ENCODE results near the gene MAPKAPK2. TPM values are rescaled to one million over a fixed set of nuclear protein-coding genes. Genes with fewer than 3 reads are reported as not detected.

Gene MAPKAPK2
- polyA plus RNA-seq, 1 of the 3 experiments (the other 2 are of a cell fraction), result 46.8 TPM

Small RNA genes lying within 50 kb of the gene (small RNA-seq; reads per million reads assigned to genes)
- gene RF00019, result 0 reads per million in 7 experiments

Other genes with a start within 250 kb of the MAPKAPK2 start
- gene IKBKE, start 214.4 kb upstream of the MAPKAPK2 start, polyA plus RNA-seq (2012; rRNA removed), result 14.2 and 14.5 TPM in 2 replicates
- 1.7 and 2.2 TPM in 2 replicates for gene RASSF5, start 177.4 kb upstream of the MAPKAPK2 start, polyA plus RNA-seq (2012; rRNA removed)
- 59.5 and 83.2 TPM in 2 replicates for gene EIF2D, start 72.4 kb upstream of the MAPKAPK2 start, polyA plus RNA-seq (2012; rRNA removed)
- 3.6 and 5.8 TPM in 2 replicates for gene DYRK3, start 49.4 kb upstream of the MAPKAPK2 start, polyA plus RNA-seq (2012; rRNA removed)
- not detected in 2 replicates for gene IL19, start 85.9 kb downstream of the MAPKAPK2 start, polyA plus RNA-seq (2012; rRNA removed)
- not detected in 2 replicates for gene IL10, start 87.6 kb downstream of the MAPKAPK2 start, polyA plus RNA-seq (2012; rRNA removed)
- not detected in 2 replicates for gene IL20, start 180.7 kb downstream of the MAPKAPK2 start, polyA plus RNA-seq (2012; rRNA removed)
- 0.03 TPM in 1 of 2 replicates, not detected in the other for gene IL24, start 212.5 kb downstream of the MAPKAPK2 start, polyA plus RNA-seq (2012; rRNA removed)
- gene FCMR, start 237.0 kb downstream of the MAPKAPK2 start, polyA plus RNA-seq (2012; rRNA removed), result 0.05 and 0.15 TPM in 2 replicates

Data from SK-N-SH (cell line).